Neuronal stem cell (in vitro differentiated cells): Measurements from ENCODE around the gene ITPR1.
A peak's percentile ranks its signal among the peaks of the same experiment; 100 is the strongest.

Experiments used
- DNase-seq: peaks from one replicate; pipeline ENCODE4 v3.0.0-alpha.2; 2013; ENCODE audit warnings: low spot score
- H2AFZ ChIP-seq: one replicate; pipeline ENCODE4 v1.6.1; 2013; ENCODE audit warnings: mild to moderate bottlenecking, low read length, inconsistent platforms
- H2AK5ac ChIP-seq: 2 replicates; pipeline ENCODE4 v1.6.1; 2013; ENCODE audit warnings: low read depth, mild to moderate bottlenecking, inconsistent platforms, low read length, moderate library complexity, mixed read lengths
- H2BK120ac ChIP-seq: 2 replicates; pipeline ENCODE4 v1.6.1; 2013; ENCODE audit warnings: low read depth, mild to moderate bottlenecking, inconsistent platforms, low read length, moderate library complexity, mixed read lengths
- H2BK12ac ChIP-seq: one replicate; pipeline ENCODE4 v1.6.1; 2013; ENCODE audit warnings: low read length, inconsistent platforms
- H2BK15ac ChIP-seq: 2 replicates; pipeline ENCODE4 v1.6.1; 2013; ENCODE audit warnings: mild to moderate bottlenecking, low read length, inconsistent platforms, mixed read lengths
- H2BK5ac ChIP-seq: one replicate; pipeline ENCODE4 v1.6.1; 2013; ENCODE audit warnings: inconsistent platforms, mild to moderate bottlenecking, low read length, moderate library complexity
- H3K14ac ChIP-seq: one replicate; pipeline ENCODE4 v1.6.1; 2013; ENCODE audit warnings: low read length, inconsistent platforms
- H3K18ac ChIP-seq: 2 replicates; pipeline ENCODE4 v1.6.1; 2013; ENCODE audit warnings: low read length, inconsistent platforms
- H3K23ac ChIP-seq: 2 replicates; pipeline ENCODE4 v1.6.1; 2013; ENCODE audit warnings: low read depth, mild to moderate bottlenecking, mixed read lengths, low read length, inconsistent platforms; ENCODE audit not compliant: poor library complexity
- H3K27ac ChIP-seq: replicated peaks from 3 replicates; pipeline ENCODE4 v1.5.1; 2013; ENCODE audit warnings: low read length, inconsistent platforms
- H3K27me3 ChIP-seq, 3 experiments: 2 replicates each; pipeline ENCODE4 v1.6.1; 2013; ENCODE audit warnings: low read length in 3 of 3, mild to moderate bottlenecking in 2 of 3, inconsistent platforms in 1 of 3, low read depth in 1 of 3, mixed read lengths in 1 of 3, moderate library complexity in 1 of 3; ENCODE audit not compliant: control insufficient read depth in 3 of 3, insufficient read depth in 3 of 3
- H3K36me3 ChIP-seq, 2 donors: replicated peaks in 1 of 2; 2 replicates each; pipeline ENCODE4 v1.6.1; 2013; ENCODE audit warnings: low read length in 2 of 2; ENCODE audit not compliant: control insufficient read depth in 2 of 2, insufficient read depth in 2 of 2
- H3K4ac ChIP-seq: 2 replicates; pipeline ENCODE4 v1.6.1; 2013; ENCODE audit warnings: inconsistent platforms, mild to moderate bottlenecking, low read length, moderate library complexity
- H3K4me1 ChIP-seq, 2 donors: 1 replicate in 1 of 2; 2 replicates in 1 of 2; pipeline ENCODE4 v1.6.1; 2013; ENCODE audit warnings: low read length in 2 of 2, low read depth in 1 of 2; ENCODE audit not compliant: control insufficient read depth in 2 of 2, insufficient read depth in 1 of 2
- H3K4me2 ChIP-seq: one replicate; pipeline ENCODE4 v1.6.1; 2013; ENCODE audit warnings: mild to moderate bottlenecking, low read length, inconsistent platforms; ENCODE audit not compliant: insufficient read depth, poor library complexity, severe bottlenecking
- H3K4me3 ChIP-seq, 2 donors: 2 replicates each; pipeline ENCODE4 v1.5.1; 2013; ENCODE audit warnings: low read length in 2 of 2, mild to moderate bottlenecking in 2 of 2, inconsistent platforms in 1 of 2, moderate library complexity in 1 of 2
- H3K79me1 ChIP-seq: one replicate; pipeline ENCODE4 v1.6.1; 2013; ENCODE audit warnings: low read depth, mild to moderate bottlenecking, inconsistent platforms, low read length, moderate library complexity
- H3K9ac ChIP-seq: one replicate; pipeline ENCODE4 v1.6.1; 2013; ENCODE audit warnings: mild to moderate bottlenecking, low read depth, low read length, inconsistent platforms; ENCODE audit not compliant: poor library complexity
- H3K9me3 ChIP-seq, 2 donors: replicated peaks in 1 of 2; 2 replicates each; pipeline versions ENCODE3 to v1.6.1; 2013; ENCODE audit warnings: low read length in 2 of 2, mild to moderate bottlenecking in 2 of 2, inconsistent platforms in 1 of 2, low read depth in 1 of 2, mixed read lengths in 1 of 2, moderate library complexity in 1 of 2; ENCODE audit not compliant: control insufficient read depth in 2 of 2, insufficient read depth in 1 of 2
- H4K8ac ChIP-seq: one replicate; pipeline ENCODE4 v1.6.1; 2013; ENCODE audit warnings: low read depth, mild to moderate bottlenecking, inconsistent platforms, low read length, moderate library complexity
- H4K91ac ChIP-seq: one replicate; pipeline ENCODE4 v1.6.1; 2013; ENCODE audit warnings: low read length, low read depth, mild to moderate bottlenecking, inconsistent platforms; ENCODE audit not compliant: poor library complexity
- WGBS, 2 donors: extraction: QIAGEN DNeasy Blood & Tissue Kit; methylation state at CpG; one replicate each; pipeline ENCODE4 v1.1.7; 2013; ENCODE audit warnings: missing lambda C conversion rate in 2 of 2, mixed read lengths in 1 of 2; ENCODE audit not compliant: insufficient read length in 2 of 2, insufficient replicate concordance in 1 of 2; ENCODE audit errors: extremely low coverage in 2 of 2; 5-methylcytosine and 5-hydroxymethylcytosine counted together

The ITPR1 gene

DNA sequence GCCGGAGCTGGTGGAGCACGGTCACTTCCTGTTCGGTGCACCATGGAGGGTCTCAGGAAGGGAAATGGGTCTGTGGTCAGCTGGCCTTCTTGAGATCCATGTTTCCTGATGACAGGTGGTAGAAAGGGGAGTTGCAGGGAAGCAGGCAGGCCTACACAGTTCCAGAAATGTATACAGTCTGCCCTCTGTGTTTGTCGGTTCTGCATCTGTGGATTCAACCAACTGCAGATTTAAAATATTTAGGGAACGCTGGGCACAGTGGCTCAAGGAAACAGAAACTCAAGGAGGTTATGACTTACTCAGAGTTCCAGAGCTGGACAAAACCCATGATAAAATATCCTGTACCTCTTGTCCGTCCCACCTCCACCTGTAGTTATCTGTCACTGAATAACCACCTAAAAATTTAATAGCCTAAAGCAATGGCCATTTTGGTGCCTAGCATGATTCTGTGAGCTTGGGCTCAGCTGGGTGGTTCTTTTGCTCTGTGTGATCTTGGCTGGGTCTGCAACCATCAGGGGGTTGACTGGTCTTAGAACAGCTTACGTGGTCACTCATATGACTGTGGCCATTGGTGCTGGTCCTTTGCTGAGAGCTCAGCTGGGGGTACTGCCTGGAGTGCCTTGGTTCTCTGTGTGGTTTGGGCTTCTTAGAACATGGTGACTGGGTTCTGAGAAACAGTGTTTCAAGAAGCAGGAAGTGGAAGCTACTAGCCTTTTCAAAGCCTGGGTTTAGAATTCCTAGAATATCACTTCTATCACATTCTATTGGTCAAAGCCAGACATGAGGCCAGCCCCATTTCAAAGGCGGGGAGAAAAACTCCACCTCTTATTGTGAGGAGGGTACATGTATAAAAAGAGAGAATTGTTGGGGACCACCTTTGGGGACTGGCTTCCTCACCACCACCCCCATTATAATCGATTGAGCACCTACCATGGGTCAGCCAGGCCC is 246.4 kb downstream of the ITPR1 start:
- DNase-seq: no peak
- Histone ChIP-seq H3K4ac (no peak overlapping the region), H2AFZ (no peak overlapping the region), H3K14ac (no peak overlapping the region), H3K27ac (no peak overlapping the region), H3K36me3 (no peaks in the 10 kb centered on the region), H3K18ac (no peak overlapping the region), H2BK5ac (no peak overlapping the region), H3K23ac (no peak overlapping the region), H2BK12ac (no peak overlapping the region), H3K4me1 (no peaks in the 10 kb centered on the region), H2BK120ac (no peak overlapping the region), H4K91ac (no peak overlapping the region), H3K27me3 (no peaks in the 10 kb centered on the region), H3K9ac (no peak overlapping the region), H3K79me1 (no peaks in the 10 kb centered on the region), H4K8ac (no peak overlapping the region), H3K9me3 (no peaks in the 10 kb centered on the region), H3K4me3 (no peak overlapping the region), H2AK5ac (peak overlapping the region; percentile 8), H3K4me2 (no peak overlapping the region), H2BK15ac (no peak overlapping the region)
- WGBS, 2 donors: no CpG with 5 or more reads among the region's 9 CpGs

DNA sequence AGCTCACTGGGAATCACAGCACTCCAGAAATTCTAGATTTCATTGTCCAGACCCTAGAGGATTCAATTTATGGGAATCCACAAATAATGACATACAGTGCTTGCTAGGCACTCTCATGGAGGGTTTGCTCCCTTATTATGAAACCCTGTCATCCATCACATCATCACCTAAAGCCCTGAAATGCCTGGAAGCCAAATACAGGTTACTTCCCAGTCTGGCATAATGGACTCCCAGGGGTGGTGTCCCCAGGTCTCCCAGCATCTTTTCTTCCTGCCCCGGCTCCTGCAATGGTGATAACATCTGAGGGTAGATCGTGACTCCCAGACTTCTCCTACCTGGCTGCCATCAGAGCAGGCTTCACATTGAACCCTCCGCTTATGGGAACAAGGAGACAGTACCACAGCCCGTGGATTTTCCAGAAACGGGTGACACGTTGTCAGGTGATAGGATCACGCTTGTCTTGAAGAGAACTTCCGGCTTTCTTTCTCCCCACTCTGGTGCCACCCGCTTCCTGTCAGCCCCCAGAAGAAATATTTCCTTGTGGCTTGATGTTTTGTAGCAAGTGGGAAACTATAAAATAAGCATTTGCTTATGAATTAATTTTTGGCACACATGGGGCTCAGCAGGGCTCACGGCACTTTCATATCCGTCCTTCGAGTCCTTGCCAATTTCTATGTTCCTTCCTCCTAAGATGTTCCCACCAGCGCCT is 247.4 kb downstream of the ITPR1 start:
- no peak overlapping the region for H3K14ac ChIP-seq
- H2AFZ ChIP-seq: no peak overlapping the region
- H2BK120ac ChIP-seq: no peak overlapping the region
- no peak overlapping the region for H3K27ac ChIP-seq
- no peak overlapping the region for H3K4me3 ChIP-seq
- no peak overlapping the region for H3K4ac ChIP-seq
- no peak overlapping the region for H2BK12ac ChIP-seq
- no peaks in the 10 kb centered on the region for H3K36me3 ChIP-seq
- H3K23ac ChIP-seq: no peak overlapping the region
- no peak overlapping the region for H2BK5ac ChIP-seq
- no peaks in the 10 kb centered on the region for H3K79me1 ChIP-seq
- no peak overlapping the region for H3K4me2 ChIP-seq
- no peaks in the 10 kb centered on the region for H3K9me3 ChIP-seq
- WGBS, 2 donors: no CpG with 5 or more reads among the region's 13 CpGs
- H2BK15ac ChIP-seq: no peak overlapping the region
- no peak for DNase-seq
- H3K4me1 ChIP-seq: no peaks in the 10 kb centered on the region
- H3K9ac ChIP-seq: no peak overlapping the region
- H2AK5ac ChIP-seq: no peak overlapping the region
- H3K27me3 ChIP-seq: no peaks in the 10 kb centered on the region
- no peak overlapping the region for H4K8ac ChIP-seq
- H4K91ac ChIP-seq: no peak overlapping the region
- H3K18ac ChIP-seq: no peak overlapping the region

DNA sequence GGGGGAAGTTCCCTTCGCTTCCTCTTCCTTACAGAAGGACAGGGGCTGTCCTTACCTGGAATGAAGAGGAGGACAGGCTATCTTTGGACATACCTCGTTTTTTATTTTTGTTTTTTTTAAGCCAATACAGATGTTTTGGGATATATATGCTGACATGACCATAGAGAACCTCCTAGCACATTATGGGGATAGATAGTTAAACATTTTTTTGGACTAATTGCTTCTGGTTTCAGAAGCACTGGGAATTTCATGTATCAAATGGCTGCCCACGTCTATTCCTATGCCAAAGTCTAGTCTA is 247.9 kb downstream of the ITPR1 start:
- Histone ChIP-seq H3K18ac (no peak overlapping the region), H2BK120ac (no peak overlapping the region), H3K9me3 (no peaks in the 10 kb centered on the region), H4K91ac (no peak overlapping the region), H3K14ac (no peak overlapping the region), H3K9ac (no peak overlapping the region), H2BK12ac (no peak overlapping the region), H4K8ac (no peak overlapping the region), H2BK5ac (no peak overlapping the region), H2AK5ac (no peak overlapping the region), H3K4me2 (no peak overlapping the region), H3K36me3 (no peaks in the 10 kb centered on the region), H3K4me3 (no peak overlapping the region), H3K4me1 (no peaks in the 10 kb centered on the region), H3K27me3 (no peaks in the 10 kb centered on the region), H3K4ac (no peak overlapping the region), H2AFZ (no peak overlapping the region), H3K23ac (no peak overlapping the region), H3K79me1 (no peaks in the 10 kb centered on the region), H3K27ac (no peak overlapping the region), H2BK15ac (no peak overlapping the region)
- no peak for DNase-seq
- WGBS, 2 donors: no CpG with 5 or more reads among the region's 3 CpGs
